GM21717 (cell line): ENCODE data around the gene DOCK9.

Source experiments
- ATAC-seq: cut with Tn5 transposase; IDR thresholded peaks from one replicate; pipeline ENCODE4 v1.9.1; 2021; ENCODE audit warnings: mild to moderate bottlenecking, moderate library complexity; ENCODE audit not compliant: unreplicated experiment

The DOCK9 gene

DNA sequence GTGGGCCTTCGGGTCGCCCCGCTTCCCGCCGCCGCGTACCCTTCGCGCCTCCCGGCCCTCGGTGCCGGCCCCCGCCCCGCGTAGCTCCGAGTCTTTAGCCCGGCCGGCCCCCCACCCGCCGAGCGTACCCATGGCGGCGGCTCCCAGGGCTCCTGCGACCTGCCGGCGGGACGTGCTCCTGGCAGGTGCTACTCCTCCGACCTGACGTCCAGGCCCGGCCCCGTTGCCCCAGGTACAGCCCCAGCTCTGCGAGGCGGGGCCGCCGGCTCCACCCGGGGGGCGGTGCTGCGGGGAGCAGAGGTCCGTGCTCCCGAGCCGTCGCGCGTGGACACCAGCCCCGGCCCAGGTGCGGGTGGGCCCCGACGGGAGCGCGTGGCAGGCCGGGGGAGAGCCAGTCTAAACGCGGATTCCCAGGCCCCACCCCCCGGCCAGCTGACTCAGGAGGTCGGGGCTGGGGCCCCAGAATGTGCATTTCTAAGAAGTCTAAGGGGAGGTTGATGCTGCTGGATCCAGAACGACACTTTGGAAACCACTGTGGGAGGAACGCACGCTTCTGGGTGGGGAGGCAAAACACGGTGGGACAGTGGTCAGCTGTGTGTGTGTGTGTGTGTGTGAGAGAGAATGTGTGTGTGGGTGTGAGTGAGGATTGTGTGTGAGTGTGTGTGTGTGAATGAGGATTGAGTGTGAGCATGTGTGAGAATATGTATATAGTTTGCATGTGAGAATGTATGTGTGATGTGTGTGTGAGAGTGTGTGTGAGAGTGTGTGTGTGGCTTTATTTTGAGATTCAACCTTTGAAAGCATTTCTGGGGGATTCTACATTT is 225.2 kb downstream of the DOCK9 start, which contains the start of gene SLC15A1:
SLC15A1 (minus strand) TSS at position 206 of the 824 bp plus-strand sequence; CDS start at position 132, 74 bp downstream.
- ATAC-seq = no peak

DNA sequence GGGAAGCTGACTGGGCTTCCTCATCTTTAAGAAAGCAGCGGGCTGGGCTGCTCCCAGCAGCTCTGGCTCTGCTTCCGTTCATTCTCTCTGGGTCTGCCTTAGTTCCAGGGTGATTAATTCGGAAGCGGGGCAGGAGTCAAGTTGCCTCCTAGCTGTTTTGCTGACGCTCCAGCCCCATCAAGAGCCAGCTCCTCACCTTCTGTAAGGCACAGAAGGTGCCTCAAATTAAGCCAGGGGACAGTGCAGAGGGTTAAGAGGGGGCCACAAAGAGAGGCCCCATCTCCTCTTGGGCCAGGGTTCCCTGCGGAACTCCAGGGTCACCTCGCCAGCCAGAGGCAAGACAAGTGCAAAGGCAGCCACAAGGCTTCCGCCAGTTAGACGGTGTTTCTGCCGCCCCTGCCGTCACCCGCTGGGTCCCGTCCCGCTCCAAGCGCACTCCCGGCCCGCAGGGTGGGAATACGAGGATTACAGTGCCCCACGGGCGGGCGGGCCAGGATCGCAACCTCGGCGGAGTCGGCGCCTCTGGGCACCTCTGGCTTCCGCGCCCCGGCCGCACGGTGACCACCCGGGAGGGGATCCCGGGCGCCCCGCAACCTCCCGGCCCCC is 225.9 kb downstream of the DOCK9 start:
- ATAC-seq = no peak

DNA sequence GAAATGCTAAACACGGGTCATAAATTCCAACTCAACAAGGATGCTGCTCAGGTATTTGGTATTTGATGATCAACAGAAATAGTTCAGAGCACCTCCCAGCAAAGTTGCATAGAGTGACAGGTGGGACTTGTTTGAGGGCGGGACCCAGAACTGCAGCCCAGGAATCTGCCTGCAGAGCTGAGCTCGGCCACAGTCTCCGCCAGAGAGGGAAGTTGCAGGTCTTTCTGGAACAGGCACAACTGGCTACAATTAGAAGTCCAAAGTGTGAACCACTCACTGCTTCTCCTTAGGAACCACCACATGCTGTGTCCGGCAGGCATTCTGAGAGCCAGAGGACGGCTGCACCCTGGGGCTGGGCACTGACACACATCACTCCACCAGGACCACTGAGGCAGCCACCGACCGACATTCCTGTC is 226.5 kb downstream of the DOCK9 start:
- no peak for ATAC-seq

DNA sequence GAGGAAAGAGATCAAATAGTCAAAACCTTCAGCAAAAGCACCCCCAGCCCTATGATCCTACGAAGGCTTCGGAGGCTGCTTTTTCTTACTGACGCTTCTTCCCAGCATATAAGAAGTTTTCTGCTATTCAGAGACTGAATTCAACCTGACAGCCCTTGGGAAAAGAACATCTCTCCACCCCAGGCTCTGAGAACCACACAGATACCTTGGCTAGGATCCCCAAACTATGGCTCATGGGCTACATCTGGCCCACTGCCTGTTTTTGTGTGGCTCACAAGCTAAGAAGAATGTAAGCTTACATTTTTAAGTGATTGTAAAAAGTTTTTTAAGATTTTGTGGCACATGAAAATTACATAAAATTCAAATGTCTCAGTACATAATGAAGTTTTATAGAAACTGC is 228.4 kb downstream of the DOCK9 start:
- ATAC-seq = no peak

- no peak for ATAC-seq
Observed at GRCh38 chr13:98746968-98747367, 230.9 kb downstream of the DOCK9 start.
